ENCODE measurements around the gene CNOT6L. TPM values are rescaled to one million over a fixed set of nuclear protein-coding genes. Genes with fewer than 3 reads are reported as not detected.
"Not testable (repeated sequence)": the region's sequence is repeated elsewhere in the genome, so short reads cannot be mapped to it uniquely, and the experiment has no call there.

CNOT6L gene
- 62.5 TPM for total RNA-seq

- intact Hi-C loops (cut with DNase I): loop anchor here (5.0 kb wide), 1 partner anchor 43 kb away; the partner anchor contains the start of gene MRPL1
- ATAC-seq (peak; percentile 73), DNase-seq (ENCODE audit: low spot score) (peak; percentile 84)
These were observed at the start of gene CNOT6L for GRCh38 chr4:77818602-77819403. TSS of gene CNOT6L (minus strand) at chr4:77819368. CDS start at chr4:77819308, 60 bp downstream.

- intact Hi-C loops (cut with DNase I): no loop called here
- no peak for DNase-seq (ENCODE audit: low spot score)
- no peak for ATAC-seq
These were observed 46.1 kb upstream of the CNOT6L start for GRCh38 chr4:77865259-77865658.

GRCh38 chr4:77863341-77863740 is 44.2 kb upstream of the CNOT6L start:
- not testable (repeated sequence) for DNase-seq (ENCODE audit: low spot score); ATAC-seq
- intact Hi-C loops (cut with DNase I): loop anchor here (5.0 kb wide), 1 partner anchor 46 kb away; the partner anchor contains the start of gene CNOT6L

GRCh38 chr4:77862478-77863216 is 43.5 kb upstream of the CNOT6L start, which contains the start of gene MRPL1:
TSS of gene MRPL1 (plus strand) at chr4:77862830. CDS start at chr4:77862849, 19 bp downstream.
- intact Hi-C loops (cut with DNase I): loop anchor here (5.0 kb wide), 1 partner anchor 45 kb away; the partner anchor contains the start of gene CNOT6L
- DNase-seq (ENCODE audit: low spot score) (peak; percentile 92), ATAC-seq (peak; percentile 98)

- intact Hi-C loops (cut with DNase I): loop anchor here (5.0 kb wide), 1 partner anchor 44 kb away; the partner anchor contains the start of gene CNOT6L
- no peak for ATAC-seq
These were observed 42.3 kb upstream of the CNOT6L start for GRCh38 chr4:77861495-77861894.

GRCh38 chr4:77859256-77859655 is 40.1 kb upstream of the CNOT6L start:
- DNase-seq (ENCODE audit: low spot score) (no peak), ATAC-seq (no peak)
- intact Hi-C loops (cut with DNase I): no loop called here

More at GRCh38 chr4:77861495-77861894, 42.3 kb upstream of the CNOT6L start:
- no peak for DNase-seq (ENCODE audit: low spot score)

- intact Hi-C loops (cut with DNase I): no loop called here
- DNase-seq (ENCODE audit: low spot score) (no peak), ATAC-seq (no peak)
These were observed 37.0 kb upstream of the CNOT6L start for GRCh38 chr4:77856152-77856551.

- DNase-seq (ENCODE audit: low spot score) (no peak), ATAC-seq (peak; percentile 55)
- intact Hi-C loops (cut with DNase I): no loop called here
These were observed 35.4 kb upstream of the CNOT6L start for GRCh38 chr4:77854431-77855111.

GRCh38 chr4:77852892-77853495 is 33.8 kb upstream of the CNOT6L start:
- ATAC-seq (peak; percentile 41), DNase-seq (ENCODE audit: low spot score) (no peak)
- intact Hi-C loops (cut with DNase I): no loop called here

- ATAC-seq (no peak), DNase-seq (ENCODE audit: low spot score) (no peak)
- intact Hi-C loops (cut with DNase I): no loop called here
These were observed 30.3 kb upstream of the CNOT6L start for GRCh38 chr4:77849278-77849965.

GRCh38 chr4:77848508-77848907 is 29.3 kb upstream of the CNOT6L start:
- DNase-seq (ENCODE audit: low spot score) (no peak), ATAC-seq (no peak)
- intact Hi-C loops (cut with DNase I): no loop called here

- no peak for ATAC-seq
- DNase-seq (ENCODE audit: low spot score): no peak
- intact Hi-C loops (cut with DNase I): loop anchor here (2.0 kb wide), 1 partner anchor 51 kb away; no protein-coding TSS in a partner anchor
These were observed 26.8 kb upstream of the CNOT6L start for GRCh38 chr4:77845929-77846328.

GRCh38 chr4:77845400-77845799 is 26.2 kb upstream of the CNOT6L start:
- intact Hi-C loops (cut with DNase I): no loop called here
- no peak for DNase-seq (ENCODE audit: low spot score)
- ATAC-seq: no peak

GRCh38 chr4:77844363-77844762 is 25.2 kb upstream of the CNOT6L start:
- intact Hi-C loops (cut with DNase I): no loop called here
- no peak for ATAC-seq

GRCh38 chr4:77843628-77844027 is 24.5 kb upstream of the CNOT6L start:
- DNase-seq (ENCODE audit: low spot score) (no peak), ATAC-seq (no peak)
- intact Hi-C loops (cut with DNase I): no loop called here

More at GRCh38 chr4:77844363-77844762, 25.2 kb upstream of the CNOT6L start:
- DNase-seq (ENCODE audit: low spot score): no peak

GRCh38 chr4:77834403-77834802 is 15.2 kb upstream of the CNOT6L start:
- no peak for DNase-seq (ENCODE audit: low spot score)
- intact Hi-C loops (cut with DNase I): no loop called here
- ATAC-seq: no peak

- intact Hi-C loops (cut with DNase I): no loop called here
These were observed 14.1 kb upstream of the CNOT6L start for GRCh38 chr4:77833126-77833724.

GRCh38 chr4:77827343-77827742 is 8.2 kb upstream of the CNOT6L start:
- no peak for DNase-seq (ENCODE audit: low spot score)
- intact Hi-C loops (cut with DNase I): no loop called here
- no peak for ATAC-seq

More at GRCh38 chr4:77833126-77833724, 14.1 kb upstream of the CNOT6L start:
- no peak for DNase-seq (ENCODE audit: low spot score)
- no peak for ATAC-seq
